ENCODE data around the gene PCLAF.
A peak's percentile ranks its signal among the peaks of the same experiment; 100 is the strongest.
"Not testable (repeated sequence)": the region's sequence is repeated elsewhere in the genome, so short reads cannot be mapped to it uniquely, and the experiment has no call there.

The PCLAF gene

DNA sequence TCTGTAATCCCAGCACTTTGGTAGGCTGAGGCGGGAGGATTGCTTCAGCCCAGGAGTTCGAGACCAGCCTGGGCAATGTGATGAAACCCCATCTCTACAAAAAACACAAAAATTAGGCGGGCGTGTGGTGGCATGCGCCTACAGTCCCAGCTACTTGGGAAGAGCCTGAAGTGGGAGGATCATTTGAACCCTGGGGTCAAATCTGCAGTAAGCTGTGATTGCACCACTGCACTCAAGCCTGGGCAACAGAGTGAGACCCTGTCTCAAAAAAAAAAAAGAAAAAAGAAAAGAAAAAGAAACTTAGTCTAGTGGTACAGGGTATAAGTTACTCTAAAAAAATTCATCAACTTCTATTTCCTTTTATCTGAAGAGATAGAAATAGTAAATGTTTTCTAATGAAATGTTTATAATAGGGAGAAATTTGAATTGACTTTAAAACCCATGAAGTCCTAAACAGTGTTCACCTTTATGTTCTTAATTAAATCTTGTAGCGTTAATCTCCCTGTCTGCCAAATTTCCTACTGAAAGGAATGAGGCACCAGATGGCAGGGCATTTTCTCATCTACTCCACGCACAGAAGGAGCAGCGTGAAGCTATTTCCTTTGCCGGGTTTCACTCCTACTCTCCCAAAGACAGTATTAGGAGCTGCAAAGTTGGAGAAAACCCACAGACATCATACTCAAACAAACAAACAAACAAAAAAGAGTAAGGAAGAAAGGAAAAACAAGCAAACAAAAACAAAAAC is 1.9 kb downstream of the PCLAF start:
- Histone ChIP-seq H3K27ac (ENCODE audit: low read depth, low read length, poor library complexity, severe bottlenecking) (peak overlapping the region; percentile 10), H3K9me3 (ENCODE audit: low read length) (no peaks in the 10 kb centered on the region), H2AFZ (ENCODE audit: low read length) (no peak overlapping the region), H3K9ac (ENCODE audit: low read length) (peak overlapping the region; percentile 53), H3K9me2 (ENCODE audit: low read depth, low read length) (no peaks in the 10 kb centered on the region), H3K4me1 (ENCODE audit: insufficient read depth, low read length, severe bottlenecking) (peaks cover 29% of the 10 kb centered on the region), H3K79me2 (ENCODE audit: insufficient read depth, low read length) (peaks cover 16% of the 10 kb centered on the region), H3F3A (ENCODE audit: insufficient read depth, low read length) (no peaks in the 10 kb centered on the region), H3K4me3 (ENCODE audit: low read depth, low read length, poor library complexity, severe bottlenecking) (peak overlapping the region; percentile 99), H3K4me2 (ENCODE audit: low read length) (peak overlapping the region; percentile 98), H3K36me3 (ENCODE audit: insufficient read depth, low read length) (peaks cover 39% of the 10 kb centered on the region), H4K20me1 (ENCODE audit: insufficient read depth, low read length) (no peaks in the 10 kb centered on the region), H3K27me3 (ENCODE audit: insufficient read depth, low read length) (no peaks in the 10 kb centered on the region)
- TF ChIP-seq, protein P1, sequence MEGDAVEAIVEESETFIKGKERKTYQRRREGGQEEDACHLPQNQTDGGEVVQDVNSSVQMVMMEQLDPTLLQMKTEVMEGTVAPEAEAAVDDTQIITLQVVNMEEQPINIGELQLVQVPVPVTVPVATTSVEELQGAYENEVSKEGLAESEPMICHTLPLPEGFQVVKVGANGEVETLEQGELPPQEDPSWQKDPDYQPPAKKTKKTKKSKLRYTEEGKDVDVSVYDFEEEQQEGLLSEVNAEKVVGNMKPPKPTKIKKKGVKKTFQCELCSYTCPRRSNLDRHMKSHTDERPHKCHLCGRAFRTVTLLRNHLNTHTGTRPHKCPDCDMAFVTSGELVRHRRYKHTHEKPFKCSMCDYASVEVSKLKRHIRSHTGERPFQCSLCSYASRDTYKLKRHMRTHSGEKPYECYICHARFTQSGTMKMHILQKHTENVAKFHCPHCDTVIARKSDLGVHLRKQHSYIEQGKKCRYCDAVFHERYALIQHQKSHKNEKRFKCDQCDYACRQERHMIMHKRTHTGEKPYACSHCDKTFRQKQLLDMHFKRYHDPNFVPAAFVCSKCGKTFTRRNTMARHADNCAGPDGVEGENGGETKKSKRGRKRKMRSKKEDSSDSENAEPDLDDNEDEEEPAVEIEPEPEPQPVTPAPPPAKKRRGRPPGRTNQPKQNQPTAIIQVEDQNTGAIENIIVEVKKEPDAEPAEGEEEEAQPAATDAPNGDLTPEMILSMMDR (IDR thresholded peaks at IDR 0.05; ENCODE audit: low read length): no peak
- TF ChIP-seq EZH2 (IDR thresholded peaks at IDR 0.05; ENCODE audit: borderline replicate concordance, low read length): no peak

- Histone ChIP-seq H2AFZ (ENCODE audit: low read length) (0 out of 2 replicates have a peak overlapping the region, but pooled peaks have one; percentile 58), H3K27ac (ENCODE audit: low read depth, low read length, poor library complexity, severe bottlenecking) (peak overlapping the region; percentile 50), H3K4me1 (ENCODE audit: insufficient read depth, low read length, severe bottlenecking) (peaks cover 12% of the 10 kb centered on the region), H3K36me3 (ENCODE audit: insufficient read depth, low read length) (peaks cover 54% of the 10 kb centered on the region), H3F3A (ENCODE audit: insufficient read depth, low read length) (no peaks in the 10 kb centered on the region), H3K9ac (ENCODE audit: low read length) (no peak overlapping the region), H3K9me3 (ENCODE audit: low read length) (no peaks in the 10 kb centered on the region), H3K9me2 (ENCODE audit: low read depth, low read length) (no peaks in the 10 kb centered on the region), H3K4me3 (ENCODE audit: low read depth, low read length, poor library complexity, severe bottlenecking) (no peak overlapping the region), H3K79me2 (ENCODE audit: insufficient read depth, low read length) (no peaks in the 10 kb centered on the region; the same call in 1 of the 2 replicates), H3K27me3 (ENCODE audit: insufficient read depth, low read length) (no peaks in the 10 kb centered on the region), H3K4me2 (ENCODE audit: low read length) (peak overlapping the region; percentile 38; the same call in 1 of the 2 replicates), H4K20me1 (ENCODE audit: insufficient read depth, low read length) (no peaks in the 10 kb centered on the region)
- TF ChIP-seq EZH2 (IDR thresholded peaks at IDR 0.05; ENCODE audit: borderline replicate concordance, low read length): no peak
- TF ChIP-seq, protein P1 (IDR thresholded peaks at IDR 0.05; ENCODE audit: low read length): no peak
These were observed 7.9 kb downstream of the PCLAF start for GRCh38 chr15:64373360-64373759.

DNA sequence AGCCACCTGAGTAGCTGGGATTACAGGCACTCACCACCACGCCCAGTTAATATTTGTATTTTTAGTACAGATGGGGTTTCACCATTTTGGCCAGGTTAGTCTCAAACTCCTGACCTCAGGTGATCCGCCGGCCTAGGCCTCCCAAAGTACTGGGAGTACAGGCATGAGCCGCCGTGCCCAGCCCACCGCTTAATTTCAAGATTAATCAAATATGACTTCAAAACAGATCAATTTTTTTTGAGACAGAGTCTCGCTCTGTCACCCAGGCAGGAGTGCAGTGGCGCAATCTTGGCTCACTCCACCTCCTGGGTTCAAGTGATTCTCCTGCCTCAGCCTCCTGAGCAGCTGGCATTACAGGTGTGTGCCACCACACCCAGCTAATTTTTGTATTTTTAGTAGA is 9.9 kb downstream of the PCLAF start:
- not testable (repeated sequence) for H3F3A ChIP-seq (ENCODE audit: insufficient read depth, low read length); H3K9me3 ChIP-seq (ENCODE audit: low read length); H3K79me2 ChIP-seq (ENCODE audit: insufficient read depth, low read length); H3K27me3 ChIP-seq (ENCODE audit: insufficient read depth, low read length); H3K4me2 ChIP-seq (ENCODE audit: low read length); H2AFZ ChIP-seq (ENCODE audit: low read length); H3K4me3 ChIP-seq (ENCODE audit: low read depth, low read length, poor library complexity, severe bottlenecking); H3K9ac ChIP-seq (ENCODE audit: low read length); H3K27ac ChIP-seq (ENCODE audit: low read depth, low read length, poor library complexity, severe bottlenecking); H3K9me2 ChIP-seq (ENCODE audit: low read depth, low read length); H4K20me1 ChIP-seq (ENCODE audit: insufficient read depth, low read length)
- peaks cover 46% of the 10 kb centered on the region for H3K36me3 ChIP-seq (ENCODE audit: insufficient read depth, low read length)
- peaks cover 12% of the 10 kb centered on the region for H3K4me1 ChIP-seq (ENCODE audit: insufficient read depth, low read length, severe bottlenecking)

Measured in OCI-LY1 (cell line).